SK-N-SH treated with all-trans-retinoic acid at 6 μM for 48 hours (cell line): ENCODE measurements around the gene CNPY4.

Experiments
- ATAC-seq: fragments of 200-7000 bp; cut with Tn5 transposase; 3 replicates; pipeline ENCODE4 v1.9.1; 2020; ENCODE audit warnings: mild to moderate bottlenecking, moderate library complexity
- ARNTL ChIP-seq: fragments of 450-650 bp; formaldehyde crosslinking; IDR thresholded peaks from 2 replicates; pipeline ENCODE4 v1.5.0; 2020; ENCODE audit warnings: low read depth, mild to moderate bottlenecking, moderate library complexity, borderline replicate concordance
- BACH2 ChIP-seq: fragments of 250-450 bp; sonication (Bioruptor Pico); IDR thresholded peaks from 2 replicates; pipeline ENCODE4 v1.9.0; 2021; ENCODE audit warnings: mild to moderate bottlenecking, borderline replicate concordance
- CREB5 ChIP-seq: fragments of 250-450 bp; sonication (Bioruptor Pico); IDR thresholded peaks from 2 replicates; pipeline ENCODE4 v1.5.1; 2020; ENCODE audit warnings: low read depth, mild to moderate bottlenecking, moderate library complexity
- CSDC2 ChIP-seq: fragments of 250-450 bp; sonication (Bioruptor Pico); IDR thresholded peaks from 2 replicates; pipeline ENCODE4 v1.5.0; 2020; ENCODE audit warnings: mild to moderate bottlenecking, moderate library complexity
- CSRNP3 ChIP-seq: fragments of 250-450 bp; sonication (Bioruptor Pico); IDR thresholded peaks from 2 replicates; pipeline ENCODE4 v1.5.1; 2021; ENCODE audit warnings: mild to moderate bottlenecking, moderate library complexity
- ESRRG ChIP-seq: fragments of 250-450 bp; sonication (Bioruptor Pico); IDR thresholded peaks from 2 replicates; pipeline ENCODE4 v1.6.1; 2021; ENCODE audit warnings: mild to moderate bottlenecking
- GLIS3 ChIP-seq: fragments of 250-450 bp; sonication (Bioruptor Pico); IDR thresholded peaks from 2 replicates; pipeline ENCODE4 v1.5.0; 2020; ENCODE audit warnings: mild to moderate bottlenecking, moderate library complexity
- ISL1 ChIP-seq: fragments of 250-450 bp; sonication (Bioruptor Pico); IDR thresholded peaks from 2 replicates; pipeline ENCODE4 v2.1.2; 2022; ENCODE audit warnings: mild to moderate bottlenecking, moderate library complexity
- OSR1 ChIP-seq: fragments of 250-450 bp; sonication (Bioruptor Pico); IDR thresholded peaks from 2 replicates; pipeline ENCODE4 v1.8.0; 2022; ENCODE audit warnings: moderate library complexity, mild to moderate bottlenecking, inconsistent platforms
- PATZ1 ChIP-seq: fragments of 250-450 bp; sonication (Bioruptor Pico); IDR thresholded peaks from 2 replicates; pipeline ENCODE4 v1.8.0; 2020; ENCODE audit warnings: mild to moderate bottlenecking, moderate library complexity, borderline replicate concordance
- POU6F1 ChIP-seq: fragments of 250-450 bp; sonication (Bioruptor Pico); IDR thresholded peaks from 2 replicates; pipeline ENCODE4 v1.8.0; 2021; ENCODE audit warnings: low read depth, mild to moderate bottlenecking, moderate library complexity, borderline replicate concordance
- PPARA ChIP-seq: fragments of 250-450 bp; sonication (Bioruptor Pico); IDR thresholded peaks from 2 replicates; pipeline ENCODE4 v1.5.0; 2020; ENCODE audit warnings: mild to moderate bottlenecking, borderline replicate concordance
- RARB ChIP-seq: fragments of 250-450 bp; sonication (Bioruptor Pico); IDR thresholded peaks from 2 replicates; pipeline ENCODE4 v1.8.0; 2021; ENCODE audit warnings: mild to moderate bottlenecking, moderate library complexity
- SNAI2 ChIP-seq: fragments of 250-450 bp; sonication (Bioruptor Pico); IDR thresholded peaks from 2 replicates; pipeline ENCODE4 v1.5.0; 2020; ENCODE audit warnings: mild to moderate bottlenecking, moderate library complexity
- TCF4 ChIP-seq: fragments of 250-450 bp; sonication (Bioruptor Pico); IDR thresholded peaks from 2 replicates; pipeline ENCODE4 v1.8.0; 2021; ENCODE audit warnings: mild to moderate bottlenecking, moderate library complexity, borderline replicate concordance
- TOX ChIP-seq: fragments of 250-450 bp; sonication (Bioruptor Pico); IDR thresholded peaks from 2 replicates; pipeline ENCODE4 v1.8.0; 2021; ENCODE audit warnings: mild to moderate bottlenecking, moderate library complexity, borderline replicate concordance
- TSHZ2 ChIP-seq: fragments of 250-450 bp; sonication (Bioruptor Pico); IDR thresholded peaks from 2 replicates; pipeline ENCODE4 v1.5.0; 2020; ENCODE audit warnings: mild to moderate bottlenecking, moderate library complexity
- ZC3H10 ChIP-seq: fragments of 250-450 bp; sonication (Bioruptor Pico); IDR thresholded peaks from 2 replicates; pipeline ENCODE4 v1.5.1; 2021; ENCODE audit warnings: mild to moderate bottlenecking, moderate library complexity
- ZFP3 ChIP-seq: fragments of 250-450 bp; sonication (Bioruptor Pico); IDR thresholded peaks from 2 replicates; pipeline ENCODE4 v1.5.0; 2020; ENCODE audit warnings: mild to moderate bottlenecking, moderate library complexity
- ZFP30 ChIP-seq: fragments of 450-650 bp; formaldehyde crosslinking; IDR thresholded peaks from 2 replicates; pipeline ENCODE4 v1.5.0; 2022; ENCODE audit warnings: mild to moderate bottlenecking, moderate library complexity
- ZNF565 ChIP-seq: fragments of 450-650 bp; formaldehyde crosslinking; conservative IDR thresholded peaks from 2 replicates; pipeline ENCODE4 v1.5.0; 2020; ENCODE audit warnings: low read depth, mild to moderate bottlenecking, moderate library complexity
- ZNF70 ChIP-seq: fragments of 450-650 bp; formaldehyde crosslinking; IDR thresholded peaks from 2 replicates; pipeline ENCODE4 v1.5.0; 2020; ENCODE audit warnings: mild to moderate bottlenecking, moderate library complexity
- ZNF8 ChIP-seq: fragments of 450-650 bp; formaldehyde crosslinking; IDR thresholded peaks from 2 replicates; pipeline ENCODE4 v1.5.0; 2020; ENCODE audit warnings: mild to moderate bottlenecking, moderate library complexity

Gene CNPY4

GRCh38 chr7:100098913-100099312 is 20.5 kb upstream of the CNPY4 start:
- ATAC-seq, result no peak
- TF ChIP-seq ZC3H10 (CRISPR knock-in tag), result no peak
- TF ChIP-seq ARNTL, result no peak
- no peak for TF ChIP-seq ESRRG (CRISPR knock-in tag)
- no peak for TF ChIP-seq ISL1 (CRISPR knock-in tag)

GRCh38 chr7:100099452-100099851 is 20.0 kb upstream of the CNPY4 start:
- TF ChIP-seq BACH2 (CRISPR knock-in tag) (no peak), ZFP30 (no peak), ARNTL (no peak), ESRRG (CRISPR knock-in tag) (no peak), TCF4 (CRISPR knock-in tag) (no peak), CSDC2 (no peak), ZC3H10 (CRISPR knock-in tag) (no peak), PATZ1 (CRISPR knock-in tag) (no peak), ZFP3 (no peak), CREB5 (CRISPR knock-in tag) (no peak), CSRNP3 (CRISPR knock-in tag) (no peak), SNAI2 (CRISPR knock-in tag) (no peak), TSHZ2 (CRISPR knock-in tag) (no peak), RARB (no peak), GLIS3 (CRISPR knock-in tag) (no peak), ISL1 (CRISPR knock-in tag) (no peak), ZNF8 (CRISPR knock-in tag) (no peak), PPARA (CRISPR knock-in tag) (no peak), ZNF70 (CRISPR knock-in tag) (no peak)
- no peak for ATAC-seq

GRCh38 chr7:100100420-100101015 is 18.9 kb upstream of the CNPY4 start:
- peak; percentile 84 for ATAC-seq
- TF ChIP-seq SNAI2 (CRISPR knock-in tag) (no peak), BACH2 (CRISPR knock-in tag) (no peak), CREB5 (CRISPR knock-in tag) (no peak), GLIS3 (CRISPR knock-in tag) (no peak), CSDC2 (no peak), POU6F1 (CRISPR knock-in tag) (peak; percentile 98), ESRRG (CRISPR knock-in tag) (no peak), ZNF70 (CRISPR knock-in tag) (no peak), ISL1 (CRISPR knock-in tag) (no peak), TCF4 (CRISPR knock-in tag) (0 out of 2 replicates have a peak, but pooled peaks have one; percentile 47), ZNF565 (CRISPR knock-in tag) (no peak), TOX (CRISPR knock-in tag) (no peak), ZFP30 (no peak), RARB (no peak), CSRNP3 (CRISPR knock-in tag) (0 out of 2 replicates have a peak, but pooled peaks have one; percentile 42), ZFP3 (peak; percentile 46; the same call in 1 of the 2 replicates), PPARA (CRISPR knock-in tag) (no peak), OSR1 (CRISPR knock-in tag) (no peak)
